Esophagus squamous epithelium (tissue), 4 donors: ENCODE measurements around the gene CASK.

Experiments
- POLR2A ChIP-seq, 4 donors: fragments of 450-650 bp; IDR thresholded peaks; one replicate each; pipeline ENCODE4 v1.6.1; 2017; ENCODE audit warnings: antibody characterized with exemption in 4 of 4, mild to moderate bottlenecking in 4 of 4, moderate library complexity in 3 of 4
- TF ChIP-seq, protein P1 (sequence below), 6 experiments: fragments of 450-650 bp in 4 of 6; fragments of 200-600 bp in 2 of 6; sonication (generic) in 2 of 6; IDR thresholded peaks; one replicate each; pipeline ENCODE4 v1.5.1; 2016 to 2019; ENCODE audit warnings: antibody characterized with exemption in 6 of 6, mild to moderate bottlenecking in 4 of 6, moderate library complexity in 4 of 6

DNA sequence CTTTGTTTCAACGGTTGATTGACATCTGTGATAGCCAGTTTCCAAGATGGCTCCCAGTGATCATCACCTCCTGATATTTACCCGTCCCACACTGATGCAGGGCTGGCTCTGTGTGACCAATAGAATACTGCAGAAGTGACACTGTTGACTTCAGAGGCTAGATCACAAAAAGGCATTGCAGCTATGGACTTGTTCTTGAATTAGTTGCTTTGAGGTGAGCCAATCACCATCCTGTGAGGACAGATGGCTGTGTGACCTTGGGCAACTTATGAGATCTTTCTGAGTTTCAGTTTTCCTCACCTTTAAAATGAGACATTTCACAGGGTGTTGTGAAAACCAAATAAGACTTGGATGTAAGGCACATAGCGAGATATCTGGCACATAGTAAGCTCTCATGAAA lies 201.1 kb downstream of the CASK start:
- TF ChIP-seq, protein P1, sequence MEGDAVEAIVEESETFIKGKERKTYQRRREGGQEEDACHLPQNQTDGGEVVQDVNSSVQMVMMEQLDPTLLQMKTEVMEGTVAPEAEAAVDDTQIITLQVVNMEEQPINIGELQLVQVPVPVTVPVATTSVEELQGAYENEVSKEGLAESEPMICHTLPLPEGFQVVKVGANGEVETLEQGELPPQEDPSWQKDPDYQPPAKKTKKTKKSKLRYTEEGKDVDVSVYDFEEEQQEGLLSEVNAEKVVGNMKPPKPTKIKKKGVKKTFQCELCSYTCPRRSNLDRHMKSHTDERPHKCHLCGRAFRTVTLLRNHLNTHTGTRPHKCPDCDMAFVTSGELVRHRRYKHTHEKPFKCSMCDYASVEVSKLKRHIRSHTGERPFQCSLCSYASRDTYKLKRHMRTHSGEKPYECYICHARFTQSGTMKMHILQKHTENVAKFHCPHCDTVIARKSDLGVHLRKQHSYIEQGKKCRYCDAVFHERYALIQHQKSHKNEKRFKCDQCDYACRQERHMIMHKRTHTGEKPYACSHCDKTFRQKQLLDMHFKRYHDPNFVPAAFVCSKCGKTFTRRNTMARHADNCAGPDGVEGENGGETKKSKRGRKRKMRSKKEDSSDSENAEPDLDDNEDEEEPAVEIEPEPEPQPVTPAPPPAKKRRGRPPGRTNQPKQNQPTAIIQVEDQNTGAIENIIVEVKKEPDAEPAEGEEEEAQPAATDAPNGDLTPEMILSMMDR (IDR thresholded peaks at IDR 0.05) = no peak
- no peak for TF ChIP-seq POLR2A (IDR thresholded peaks at IDR 0.05)
